ENCODE data around the gene MMP20.

Gene MMP20

GRCh38 chr11:102552447-102553194 is 72.5 kb downstream of the MMP20 start:
- DNase-seq: no peak

- DNase-seq: no peak
Observed at GRCh38 chr11:102552020-102552419, 73.1 kb downstream of the MMP20 start.

- DNase-seq: peak; percentile 19 to 57
Observed at GRCh38 chr11:102551169-102551781, 73.9 kb downstream of the MMP20 start.

GRCh38 chr11:102546923-102547471 is 78.1 kb downstream of the MMP20 start:
- no peak for DNase-seq

GRCh38 chr11:102546427-102546826 is 78.7 kb downstream of the MMP20 start:
- no peak for DNase-seq

GRCh38 chr11:102545701-102546100 is 79.4 kb downstream of the MMP20 start:
- no peak for DNase-seq

- no peak for DNase-seq
Observed at GRCh38 chr11:102544594-102544993, 80.5 kb downstream of the MMP20 start.

GRCh38 chr11:102539567-102539966 is 85.6 kb downstream of the MMP20 start:
- DNase-seq: no peak

GRCh38 chr11:102538932-102539331 is 86.2 kb downstream of the MMP20 start:
- DNase-seq: no peak

- DNase-seq: no peak
Observed at GRCh38 chr11:102534261-102534872, 90.8 kb downstream of the MMP20 start.

- DNase-seq: no peak
Observed at GRCh38 chr11:102530558-102530957, 94.6 kb downstream of the MMP20 start, which contains the start of gene MMP7. TSS of gene MMP7 (minus strand) at chr11:102530747. CDS start at chr11:102530700, 47 bp downstream.

- no peak for DNase-seq
Observed at GRCh38 chr11:102528618-102529017, 96.5 kb downstream of the MMP20 start.

- DNase-seq: no peak
Observed at GRCh38 chr11:102527684-102528083, 97.4 kb downstream of the MMP20 start.

GRCh38 chr11:102527041-102527440 is 98.1 kb downstream of the MMP20 start:
- no peak for DNase-seq

All from NCI-H524 (cell line).